Astrocyte of the spinal cord (primary cell): ENCODE results near the gene ACTR5.

Experiments used
- DNase-seq: peaks from one replicate; pipeline ENCODE4 v3.0.0; 2011; ENCODE audit warnings: low read depth, low spot score
- H3K4me3 ChIP-seq: 2 replicates; pipeline ENCODE4 v1.5.1; 2011; ENCODE audit warnings: low read depth, mild to moderate bottlenecking, low read length, moderate library complexity
- in situ Hi-C: cut with HindIII; loops from 2 replicates; pipeline ENCODE4 v1.10.0; 2017; ENCODE audit warnings: low sequenced_read_pairs
- TF ChIP-seq, protein P1 (sequence below): IDR thresholded peaks from 2 replicates; pipeline ENCODE4 v1.5.1; 2012; ENCODE audit warnings: low read depth, mild to moderate bottlenecking, low read length, inconsistent platforms

The ACTR5 gene

DNA sequence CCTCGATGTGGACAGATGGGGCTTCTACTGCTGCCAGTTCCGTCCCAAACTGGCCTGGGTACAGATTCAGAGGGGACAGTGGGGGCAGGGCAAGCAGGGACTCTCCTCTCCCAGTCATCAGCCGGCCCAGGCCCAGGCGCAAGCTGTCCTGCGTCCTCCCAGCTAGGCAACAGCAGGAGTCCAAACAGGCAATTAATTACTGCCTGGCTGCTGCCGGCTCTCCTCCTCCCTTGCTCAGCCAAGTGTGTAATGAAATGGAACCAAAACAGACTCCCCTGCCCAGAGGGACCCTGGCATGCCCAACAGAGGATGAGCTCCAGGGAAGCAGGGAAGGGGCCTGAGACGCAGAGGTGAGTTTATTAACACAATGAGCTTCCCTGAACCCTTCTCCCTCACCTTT lies 41.8 kb upstream of the ACTR5 start:
- in situ Hi-C loops = no loop called here
- H3K4me3 ChIP-seq = no peak overlapping the region
- TF ChIP-seq, protein P1, sequence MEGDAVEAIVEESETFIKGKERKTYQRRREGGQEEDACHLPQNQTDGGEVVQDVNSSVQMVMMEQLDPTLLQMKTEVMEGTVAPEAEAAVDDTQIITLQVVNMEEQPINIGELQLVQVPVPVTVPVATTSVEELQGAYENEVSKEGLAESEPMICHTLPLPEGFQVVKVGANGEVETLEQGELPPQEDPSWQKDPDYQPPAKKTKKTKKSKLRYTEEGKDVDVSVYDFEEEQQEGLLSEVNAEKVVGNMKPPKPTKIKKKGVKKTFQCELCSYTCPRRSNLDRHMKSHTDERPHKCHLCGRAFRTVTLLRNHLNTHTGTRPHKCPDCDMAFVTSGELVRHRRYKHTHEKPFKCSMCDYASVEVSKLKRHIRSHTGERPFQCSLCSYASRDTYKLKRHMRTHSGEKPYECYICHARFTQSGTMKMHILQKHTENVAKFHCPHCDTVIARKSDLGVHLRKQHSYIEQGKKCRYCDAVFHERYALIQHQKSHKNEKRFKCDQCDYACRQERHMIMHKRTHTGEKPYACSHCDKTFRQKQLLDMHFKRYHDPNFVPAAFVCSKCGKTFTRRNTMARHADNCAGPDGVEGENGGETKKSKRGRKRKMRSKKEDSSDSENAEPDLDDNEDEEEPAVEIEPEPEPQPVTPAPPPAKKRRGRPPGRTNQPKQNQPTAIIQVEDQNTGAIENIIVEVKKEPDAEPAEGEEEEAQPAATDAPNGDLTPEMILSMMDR = no peak
- DNase-seq = no peak

DNA sequence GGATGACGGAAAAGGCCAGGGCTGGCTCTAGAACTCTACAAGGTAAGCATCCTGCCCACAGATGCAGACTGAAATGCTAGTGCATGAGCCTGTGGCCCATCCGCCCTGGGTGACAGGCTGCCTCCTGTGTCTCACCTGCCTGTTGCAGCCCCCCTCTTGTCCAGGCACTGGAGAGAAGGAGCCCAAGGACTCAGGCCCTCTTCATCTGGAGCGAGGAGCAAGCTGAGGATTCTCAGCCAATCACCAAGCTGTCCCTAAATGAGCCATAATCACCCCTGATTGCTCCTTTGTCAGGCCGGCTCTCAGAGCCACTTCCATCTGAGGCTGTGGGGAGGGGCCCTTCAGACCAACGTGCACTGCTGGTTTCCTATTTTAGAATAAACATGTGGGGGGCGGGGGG lies 34.0 kb upstream of the ACTR5 start:
- H3K4me3 ChIP-seq = no peak overlapping the region
- no peak for DNase-seq
- TF ChIP-seq, protein P1 = no peak
- in situ Hi-C loops = no loop called here

DNA sequence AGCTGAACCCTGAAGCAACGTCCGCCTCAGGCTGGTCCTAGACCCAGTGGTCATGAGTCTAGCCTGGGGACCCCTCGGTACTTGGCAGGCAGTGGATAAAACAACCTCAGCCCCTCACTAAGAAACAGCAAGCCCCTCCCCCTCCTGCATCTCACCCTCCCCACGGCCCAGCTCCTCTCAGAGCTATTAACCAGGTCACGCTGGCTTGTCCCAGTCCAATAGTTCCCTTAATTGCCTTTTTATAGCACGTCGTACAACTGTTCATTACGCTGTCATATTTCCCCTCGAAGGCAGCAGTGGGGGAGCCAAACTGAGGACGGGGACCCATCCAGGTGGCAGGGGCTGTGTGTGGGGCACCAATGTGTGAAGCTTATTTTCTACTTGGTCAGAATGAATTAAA lies 32.6 kb upstream of the ACTR5 start:
- TF ChIP-seq, protein P1 = no peak
- DNase-seq = no peak
- in situ Hi-C loops = no loop called here
- H3K4me3 ChIP-seq = no peak overlapping the region

DNA sequence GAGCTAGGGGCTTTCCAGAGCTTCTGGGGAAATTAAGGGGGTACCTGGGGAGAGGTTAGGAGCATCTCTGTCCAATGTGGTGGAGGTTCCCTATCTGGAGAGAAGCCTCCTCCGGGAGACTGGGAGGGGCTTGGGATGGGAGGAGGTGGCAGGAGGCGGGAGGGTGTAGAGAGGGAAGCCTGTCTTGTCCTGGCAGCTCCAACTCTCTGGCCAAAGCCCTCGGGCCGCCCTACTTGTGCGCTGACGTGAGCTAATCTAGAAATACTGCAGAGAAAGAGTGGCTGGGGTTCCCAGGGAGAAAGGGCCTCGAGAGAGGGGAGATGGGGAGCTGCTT lies 25.6 kb upstream of the ACTR5 start:
- TF ChIP-seq, protein P1 = no peak
- DNase-seq = no peak
- no peak overlapping the region for H3K4me3 ChIP-seq
- in situ Hi-C loops = no loop called here

DNA sequence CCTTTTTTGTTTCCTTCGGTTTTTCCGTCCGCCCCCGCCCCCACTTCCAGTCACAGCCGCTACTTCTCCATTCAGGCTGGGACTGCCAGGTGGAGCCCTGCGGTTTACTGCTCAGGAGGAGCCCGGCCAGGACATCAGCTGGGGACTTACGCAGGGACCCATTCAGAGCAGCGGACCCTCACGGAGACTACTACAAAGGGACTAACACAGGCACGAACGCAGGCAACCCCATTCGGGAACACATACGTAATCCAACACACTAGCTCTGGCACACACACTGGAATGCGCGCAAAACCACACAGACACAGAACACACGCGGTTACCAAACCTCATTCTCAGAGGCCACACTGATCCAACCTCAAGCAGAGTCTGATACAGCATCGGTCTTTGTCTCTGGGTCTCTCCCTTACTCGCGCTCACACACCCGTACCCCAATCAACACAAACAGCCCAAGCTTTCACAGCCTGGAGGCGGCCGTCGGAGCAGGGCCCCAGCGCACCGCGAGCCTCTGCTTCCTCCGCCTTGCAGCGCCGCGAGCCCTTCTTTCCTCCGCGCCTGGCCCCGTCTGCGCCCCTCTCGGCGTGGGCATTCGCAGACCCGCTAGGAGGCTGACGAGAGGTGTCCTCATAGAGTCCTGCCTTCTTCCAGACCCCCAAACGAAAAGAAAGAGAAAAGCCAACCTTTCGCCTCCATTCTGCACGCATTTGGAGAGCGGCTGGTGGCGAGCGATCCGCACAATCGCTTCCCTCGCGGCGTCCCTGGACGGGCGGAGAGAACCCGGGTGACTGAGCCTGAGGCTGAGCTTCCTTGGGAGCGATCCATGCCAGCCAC lies 25.0 kb upstream of the ACTR5 start:
- in situ Hi-C loops = no loop called here
- no peak for DNase-seq
- TF ChIP-seq, protein P1 = no peak
- H3K4me3 ChIP-seq = no peak overlapping the region

DNA sequence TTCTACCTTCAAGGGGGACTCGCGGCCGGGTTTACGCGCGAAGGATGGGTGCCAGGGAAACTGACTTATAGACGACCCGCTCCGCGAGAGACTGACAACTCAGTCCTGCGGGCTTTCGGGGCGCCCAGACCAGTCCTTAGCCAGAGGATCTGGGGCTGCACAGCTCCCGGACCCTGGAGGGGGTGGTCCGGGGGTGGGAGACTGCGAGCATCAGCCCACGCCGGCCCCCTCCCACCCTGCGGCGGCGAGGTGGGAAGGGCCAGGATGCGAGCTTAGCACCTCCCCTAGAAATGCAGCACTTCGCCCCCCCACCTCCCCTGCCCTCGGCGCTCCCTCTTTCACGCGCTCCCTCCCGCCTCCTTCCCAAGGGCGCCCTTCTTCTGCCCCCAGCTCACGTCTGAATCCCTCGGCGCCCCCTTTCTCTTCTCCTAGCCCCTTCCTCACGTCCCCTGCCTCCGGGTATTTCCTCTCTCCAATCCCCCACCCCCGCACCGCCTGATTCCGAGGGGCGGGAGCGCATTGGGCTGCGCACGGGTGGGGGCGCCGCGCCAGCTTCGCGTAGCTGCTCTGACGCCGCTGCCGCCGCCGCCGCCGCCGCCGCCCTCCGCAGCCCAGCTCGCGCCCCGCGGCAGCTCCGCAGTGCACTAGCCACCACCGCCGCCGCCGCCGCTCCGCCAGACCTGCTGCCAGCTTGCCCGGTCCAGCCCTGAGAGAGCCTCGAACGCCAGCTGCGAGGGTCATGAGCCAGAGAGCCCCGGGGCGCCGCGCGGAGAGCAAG lies 24.2 kb upstream of the ACTR5 start, which contains the start of gene SLC32A1:
TSS of gene SLC32A1 (plus strand) at position 639 of the 778 bp plus-strand sequence. CDS start 239 bp downstream, outside the sequence.
- TF ChIP-seq, protein P1 = no peak
- no peak for DNase-seq
- in situ Hi-C loops = no loop called here
- H3K4me3 ChIP-seq = no peak within 1 kb of the TSS
